Osteocyte (in vitro differentiated cells): Measurements from ENCODE around the gene TEDC2. TPM values are rescaled to one million over a fixed set of nuclear protein-coding genes. Genes with fewer than 3 reads are reported as not detected.
"Not testable (repeated sequence)": the region's sequence is repeated elsewhere in the genome, so short reads cannot be mapped to it uniquely, and the experiment has no call there.

Experiments
- DNase-seq: peaks from one replicate; pipeline ENCODE4 v3.0.0; 2021; ENCODE audit warnings: mixed read lengths; ENCODE audit not compliant: unreplicated experiment; ENCODE audit errors: extremely low spot score
- H3K27ac Mint-ChIP-seq: one replicate; pipeline ENCODE4 v1.8.0; 2021; ENCODE audit warnings: mild to moderate bottlenecking, mixed read lengths; ENCODE audit not compliant: unreplicated experiment
- H3K27me3 Mint-ChIP-seq: one replicate; pipeline ENCODE4 v1.8.0; 2021; ENCODE audit warnings: mixed read lengths; ENCODE audit not compliant: unreplicated experiment
- H3K36me3 Mint-ChIP-seq: one replicate; pipeline ENCODE4 v1.8.0; 2021; ENCODE audit warnings: mixed read lengths; ENCODE audit not compliant: unreplicated experiment
- H3K4me1 Mint-ChIP-seq: one replicate; pipeline ENCODE4 v1.8.0; 2021; ENCODE audit warnings: mixed read lengths; ENCODE audit not compliant: unreplicated experiment
- H3K4me3 Mint-ChIP-seq: one replicate; pipeline ENCODE4 v1.8.0; 2021; ENCODE audit warnings: mild to moderate bottlenecking, moderate library complexity, mixed read lengths; ENCODE audit not compliant: unreplicated experiment
- H3K9me3 Mint-ChIP-seq: one replicate; pipeline ENCODE4 v1.8.0; 2021; ENCODE audit warnings: mixed read lengths; ENCODE audit not compliant: unreplicated experiment
- total RNA-seq: library from RNA; stranded (reverse); gene quantifications from 2 replicates; pipeline ENCODE4 v1.2.1, GENCODE V29; 2021
- TF ChIP-seq, protein P1 (sequence below): fragments of 200-600 bp; sonication (generic); IDR thresholded peaks from 2 replicates; pipeline ENCODE4 v1.5.0; 2021; ENCODE audit warnings: antibody characterized with exemption, mild to moderate bottlenecking, moderate library complexity

Gene TEDC2
- total RNA-seq, 1 donor from 2014 or later, result 4.4 TPM

DNA sequence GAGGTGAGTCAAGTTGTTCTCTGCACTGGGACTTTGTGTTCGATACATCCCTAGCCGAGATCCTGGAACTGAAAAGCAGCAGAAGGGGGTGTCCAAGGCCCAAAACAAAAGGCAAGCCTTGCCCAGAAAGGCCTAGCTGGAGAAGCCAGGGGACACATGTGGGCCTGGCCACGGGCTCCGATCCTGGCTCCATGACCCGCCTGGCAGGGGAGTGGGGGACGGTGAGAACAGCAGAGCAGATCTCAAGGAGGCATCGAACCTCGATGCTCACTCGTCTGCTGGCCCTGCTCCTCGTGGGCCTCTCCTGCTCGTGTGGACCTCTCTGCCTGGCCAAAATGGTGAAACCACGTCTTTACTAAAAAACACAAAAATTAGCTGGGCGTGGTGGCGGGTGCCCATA lies 21.8 kb upstream of the TEDC2 start:
- TF ChIP-seq, protein P1, sequence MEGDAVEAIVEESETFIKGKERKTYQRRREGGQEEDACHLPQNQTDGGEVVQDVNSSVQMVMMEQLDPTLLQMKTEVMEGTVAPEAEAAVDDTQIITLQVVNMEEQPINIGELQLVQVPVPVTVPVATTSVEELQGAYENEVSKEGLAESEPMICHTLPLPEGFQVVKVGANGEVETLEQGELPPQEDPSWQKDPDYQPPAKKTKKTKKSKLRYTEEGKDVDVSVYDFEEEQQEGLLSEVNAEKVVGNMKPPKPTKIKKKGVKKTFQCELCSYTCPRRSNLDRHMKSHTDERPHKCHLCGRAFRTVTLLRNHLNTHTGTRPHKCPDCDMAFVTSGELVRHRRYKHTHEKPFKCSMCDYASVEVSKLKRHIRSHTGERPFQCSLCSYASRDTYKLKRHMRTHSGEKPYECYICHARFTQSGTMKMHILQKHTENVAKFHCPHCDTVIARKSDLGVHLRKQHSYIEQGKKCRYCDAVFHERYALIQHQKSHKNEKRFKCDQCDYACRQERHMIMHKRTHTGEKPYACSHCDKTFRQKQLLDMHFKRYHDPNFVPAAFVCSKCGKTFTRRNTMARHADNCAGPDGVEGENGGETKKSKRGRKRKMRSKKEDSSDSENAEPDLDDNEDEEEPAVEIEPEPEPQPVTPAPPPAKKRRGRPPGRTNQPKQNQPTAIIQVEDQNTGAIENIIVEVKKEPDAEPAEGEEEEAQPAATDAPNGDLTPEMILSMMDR, result no peak
- no peaks in the 10 kb centered on the region for H3K9me3 Mint-ChIP-seq

DNA sequence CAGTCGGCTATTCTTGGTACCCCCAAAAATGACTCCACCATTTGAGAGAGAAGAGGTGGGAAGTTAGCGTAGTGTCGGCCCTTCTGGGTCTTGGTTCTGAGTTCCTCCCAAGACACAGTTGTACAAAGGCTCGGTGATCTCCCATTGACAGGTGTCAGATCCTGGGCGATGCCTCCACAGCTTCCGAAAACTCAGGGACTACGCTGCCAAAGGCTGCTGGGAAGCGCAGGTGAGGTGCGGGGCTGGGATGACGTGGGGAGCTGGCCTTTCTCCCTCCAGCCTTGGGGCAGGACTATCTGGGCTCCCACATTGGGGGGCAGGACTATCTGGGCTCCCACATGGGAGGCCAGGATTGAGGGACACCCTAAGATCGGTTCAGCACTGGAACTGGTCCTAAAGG lies 20.3 kb upstream of the TEDC2 start:
- H3K36me3 Mint-ChIP-seq, result peaks cover 15% of the 10 kb centered on the region
- H3K4me1 Mint-ChIP-seq, result no peaks in the 10 kb centered on the region
- no peak for DNase-seq
- H3K4me3 Mint-ChIP-seq, result no peak overlapping the region
- H3K27ac Mint-ChIP-seq, result no peak overlapping the region
- no peaks in the 10 kb centered on the region for H3K27me3 Mint-ChIP-seq
- H3K9me3 Mint-ChIP-seq, result no peaks in the 10 kb centered on the region
- TF ChIP-seq, protein P1, result no peak

More for the DNA sequence above, 21.8 kb upstream of the TEDC2 start:
- Mint-ChIP-seq H3K27ac (no peak overlapping the region), H3K4me1 (no peaks in the 10 kb centered on the region), H3K27me3 (no peaks in the 10 kb centered on the region), H3K4me3 (no peak overlapping the region), H3K36me3 (peaks cover 17% of the 10 kb centered on the region)
- no peak for DNase-seq

DNA sequence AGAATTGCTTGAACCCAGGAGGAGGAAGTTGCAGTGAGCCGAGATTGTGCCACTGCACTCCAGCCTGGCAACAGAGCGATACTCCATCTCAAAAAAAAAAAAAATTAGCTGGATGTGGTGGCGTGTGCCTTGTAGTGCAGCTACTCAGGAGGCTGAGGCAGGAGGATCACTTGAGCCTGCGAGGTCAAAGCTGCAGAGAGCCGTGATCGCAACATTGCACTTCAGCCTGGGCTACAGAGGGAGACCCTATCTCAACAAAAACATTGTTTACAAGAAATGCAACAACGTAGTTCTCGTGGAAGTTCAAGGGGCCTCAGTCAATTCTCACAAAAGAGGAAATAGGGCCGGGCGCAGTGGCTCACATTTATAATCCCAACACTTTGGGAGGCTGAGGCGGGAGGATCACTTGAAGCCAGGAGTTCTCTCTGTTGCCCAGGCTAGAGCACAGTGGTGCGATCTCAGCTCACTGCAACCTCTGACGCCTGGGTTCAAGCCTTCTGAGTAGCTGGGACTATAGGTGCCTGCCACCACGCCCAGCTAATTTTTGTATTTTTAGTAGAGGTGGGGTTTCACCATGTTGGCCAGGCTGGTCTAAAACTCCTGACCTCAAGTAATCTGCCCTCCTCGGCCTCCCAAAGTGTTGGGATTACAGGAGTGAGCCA lies 18.6 kb upstream of the TEDC2 start:
- H3K9me3 Mint-ChIP-seq, H3K4me3 Mint-ChIP-seq, H3K27ac Mint-ChIP-seq, H3K4me1 Mint-ChIP-seq, DNase-seq, H3K27me3 Mint-ChIP-seq: not testable (repeated sequence)
- H3K36me3 Mint-ChIP-seq, result peaks cover 17% of the 10 kb centered on the region

DNA sequence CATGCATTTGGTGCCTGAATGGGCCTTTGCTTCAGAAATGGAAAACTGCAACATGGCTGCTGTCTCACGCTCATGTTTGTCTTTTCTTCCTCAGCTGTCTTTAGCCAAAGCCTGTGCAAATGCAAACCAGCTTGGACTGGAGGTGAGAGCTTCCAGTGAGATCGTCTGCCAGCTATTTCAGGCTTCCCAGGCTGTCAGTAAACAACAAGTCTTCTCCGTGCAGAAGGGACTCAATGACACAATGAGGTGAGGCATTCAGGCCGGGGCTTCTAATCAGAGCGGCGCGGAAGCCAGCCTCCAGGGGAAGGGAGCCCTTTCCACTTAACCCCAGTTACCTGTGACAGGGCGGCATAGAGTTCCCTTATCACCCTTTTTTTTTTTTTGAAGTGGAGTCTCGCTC lies 16.4 kb upstream of the TEDC2 start:
- DNase-seq, result no peak
- H3K9me3 Mint-ChIP-seq, result no peaks in the 10 kb centered on the region
- TF ChIP-seq, protein P1, result no peak
- no peak overlapping the region for H3K4me3 Mint-ChIP-seq
- H3K36me3 Mint-ChIP-seq, result peaks cover 16% of the 10 kb centered on the region
- H3K27me3 Mint-ChIP-seq, result no peaks in the 10 kb centered on the region
- H3K4me1 Mint-ChIP-seq, result no peaks in the 10 kb centered on the region
- no peak overlapping the region for H3K27ac Mint-ChIP-seq

DNA sequence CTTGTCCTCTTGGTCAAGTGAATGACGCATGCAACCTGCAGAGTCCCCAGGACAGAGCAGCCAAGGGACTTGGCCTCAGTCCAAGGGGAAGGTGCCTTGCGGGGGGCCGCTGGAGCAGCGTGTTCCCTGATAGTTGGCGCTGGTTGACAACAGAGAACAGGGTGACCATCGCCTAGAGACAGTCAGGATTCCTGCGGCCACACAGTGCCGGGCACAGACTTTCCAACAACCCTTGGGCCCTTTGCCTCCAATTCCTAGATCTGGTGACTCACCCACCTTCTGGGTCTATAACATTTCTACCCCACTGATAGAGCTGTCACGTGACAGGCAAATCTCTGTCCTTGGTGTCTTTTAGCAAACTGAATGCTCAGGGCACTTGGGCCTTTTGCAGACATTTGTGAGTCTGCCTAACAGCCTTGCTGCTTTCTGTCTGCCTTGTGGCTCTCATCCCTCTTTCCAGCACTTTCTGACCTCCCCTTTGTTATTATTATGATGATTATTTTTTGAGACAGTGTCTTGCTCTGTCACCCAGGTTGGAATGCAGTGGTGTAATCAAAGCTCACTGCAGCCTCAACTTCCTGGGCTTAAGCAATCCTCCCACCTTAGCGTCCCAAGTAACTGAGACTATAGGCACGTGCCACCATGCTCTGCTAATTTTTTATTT lies 11.9 kb upstream of the TEDC2 start:
- DNase-seq, result no peak
- Mint-ChIP-seq H3K4me1 (no peaks in the 10 kb centered on the region), H3K27ac (no peak overlapping the region), H3K27me3 (no peaks in the 10 kb centered on the region), H3K4me3 (no peak overlapping the region), H3K36me3 (peaks cover 17% of the 10 kb centered on the region), H3K9me3 (no peaks in the 10 kb centered on the region)
- TF ChIP-seq, protein P1, result no peak
